SK-N-SH treated with all-trans-retinoic acid at 6 μM for 48 hours (cell line): ENCODE results near the gene CATSPER3.

Experiments used
- ATAC-seq: fragments of 200-7000 bp; cut with Tn5 transposase; 3 replicates; pipeline ENCODE4 v1.9.1; 2020; ENCODE audit warnings: mild to moderate bottlenecking, moderate library complexity
- ARNTL ChIP-seq: fragments of 450-650 bp; formaldehyde crosslinking; IDR thresholded peaks from 2 replicates; pipeline ENCODE4 v1.5.0; 2020; ENCODE audit warnings: low read depth, mild to moderate bottlenecking, moderate library complexity, borderline replicate concordance
- BACH2 ChIP-seq: fragments of 250-450 bp; sonication (Bioruptor Pico); IDR thresholded peaks from 2 replicates; pipeline ENCODE4 v1.9.0; 2021; ENCODE audit warnings: mild to moderate bottlenecking, borderline replicate concordance
- CSDC2 ChIP-seq: fragments of 250-450 bp; sonication (Bioruptor Pico); IDR thresholded peaks from 2 replicates; pipeline ENCODE4 v1.5.0; 2020; ENCODE audit warnings: mild to moderate bottlenecking, moderate library complexity
- ESRRG ChIP-seq: fragments of 250-450 bp; sonication (Bioruptor Pico); IDR thresholded peaks from 2 replicates; pipeline ENCODE4 v1.6.1; 2021; ENCODE audit warnings: mild to moderate bottlenecking
- GLIS3 ChIP-seq: fragments of 250-450 bp; sonication (Bioruptor Pico); IDR thresholded peaks from 2 replicates; pipeline ENCODE4 v1.5.0; 2020; ENCODE audit warnings: mild to moderate bottlenecking, moderate library complexity
- ISL1 ChIP-seq: fragments of 250-450 bp; sonication (Bioruptor Pico); IDR thresholded peaks from 2 replicates; pipeline ENCODE4 v2.1.2; 2022; ENCODE audit warnings: mild to moderate bottlenecking, moderate library complexity
- OSR1 ChIP-seq: fragments of 250-450 bp; sonication (Bioruptor Pico); IDR thresholded peaks from 2 replicates; pipeline ENCODE4 v1.8.0; 2022; ENCODE audit warnings: moderate library complexity, mild to moderate bottlenecking, inconsistent platforms
- PATZ1 ChIP-seq: fragments of 250-450 bp; sonication (Bioruptor Pico); IDR thresholded peaks from 2 replicates; pipeline ENCODE4 v1.8.0; 2020; ENCODE audit warnings: mild to moderate bottlenecking, moderate library complexity, borderline replicate concordance
- POU6F1 ChIP-seq: fragments of 250-450 bp; sonication (Bioruptor Pico); IDR thresholded peaks from 2 replicates; pipeline ENCODE4 v1.8.0; 2021; ENCODE audit warnings: low read depth, mild to moderate bottlenecking, moderate library complexity, borderline replicate concordance
- PPARA ChIP-seq: fragments of 250-450 bp; sonication (Bioruptor Pico); IDR thresholded peaks from 2 replicates; pipeline ENCODE4 v1.5.0; 2020; ENCODE audit warnings: mild to moderate bottlenecking, borderline replicate concordance
- RARB ChIP-seq: fragments of 250-450 bp; sonication (Bioruptor Pico); IDR thresholded peaks from 2 replicates; pipeline ENCODE4 v1.8.0; 2021; ENCODE audit warnings: mild to moderate bottlenecking, moderate library complexity
- SNAI2 ChIP-seq: fragments of 250-450 bp; sonication (Bioruptor Pico); IDR thresholded peaks from 2 replicates; pipeline ENCODE4 v1.5.0; 2020; ENCODE audit warnings: mild to moderate bottlenecking, moderate library complexity
- TCF4 ChIP-seq: fragments of 250-450 bp; sonication (Bioruptor Pico); IDR thresholded peaks from 2 replicates; pipeline ENCODE4 v1.8.0; 2021; ENCODE audit warnings: mild to moderate bottlenecking, moderate library complexity, borderline replicate concordance
- TOX ChIP-seq: fragments of 250-450 bp; sonication (Bioruptor Pico); IDR thresholded peaks from 2 replicates; pipeline ENCODE4 v1.8.0; 2021; ENCODE audit warnings: mild to moderate bottlenecking, moderate library complexity, borderline replicate concordance
- ZC3H10 ChIP-seq: fragments of 250-450 bp; sonication (Bioruptor Pico); IDR thresholded peaks from 2 replicates; pipeline ENCODE4 v1.5.1; 2021; ENCODE audit warnings: mild to moderate bottlenecking, moderate library complexity
- ZFP3 ChIP-seq: fragments of 250-450 bp; sonication (Bioruptor Pico); IDR thresholded peaks from 2 replicates; pipeline ENCODE4 v1.5.0; 2020; ENCODE audit warnings: mild to moderate bottlenecking, moderate library complexity
- ZFP30 ChIP-seq: fragments of 450-650 bp; formaldehyde crosslinking; IDR thresholded peaks from 2 replicates; pipeline ENCODE4 v1.5.0; 2022; ENCODE audit warnings: mild to moderate bottlenecking, moderate library complexity
- ZNF70 ChIP-seq: fragments of 450-650 bp; formaldehyde crosslinking; IDR thresholded peaks from 2 replicates; pipeline ENCODE4 v1.5.0; 2020; ENCODE audit warnings: mild to moderate bottlenecking, moderate library complexity
- TF ChIP-seq, protein P1 (sequence below): fragments of 250-450 bp; sonication (Bioruptor Pico); IDR thresholded peaks from 2 replicates; pipeline ENCODE4 v1.5.1; 2021; ENCODE audit warnings: mild to moderate bottlenecking, moderate library complexity
- TF ChIP-seq, protein P2 (sequence below): fragments of 250-450 bp; sonication (Bioruptor Pico); IDR thresholded peaks from 2 replicates; pipeline ENCODE4 v1.5.0; 2020; ENCODE audit warnings: mild to moderate bottlenecking, moderate library complexity
- TF ChIP-seq, protein P3 (sequence below): fragments of 250-450 bp; sonication (Bioruptor Pico); IDR thresholded peaks from 2 replicates; pipeline ENCODE4 v1.5.1; 2020; ENCODE audit warnings: low read depth, mild to moderate bottlenecking, moderate library complexity

The CATSPER3 gene

DNA sequence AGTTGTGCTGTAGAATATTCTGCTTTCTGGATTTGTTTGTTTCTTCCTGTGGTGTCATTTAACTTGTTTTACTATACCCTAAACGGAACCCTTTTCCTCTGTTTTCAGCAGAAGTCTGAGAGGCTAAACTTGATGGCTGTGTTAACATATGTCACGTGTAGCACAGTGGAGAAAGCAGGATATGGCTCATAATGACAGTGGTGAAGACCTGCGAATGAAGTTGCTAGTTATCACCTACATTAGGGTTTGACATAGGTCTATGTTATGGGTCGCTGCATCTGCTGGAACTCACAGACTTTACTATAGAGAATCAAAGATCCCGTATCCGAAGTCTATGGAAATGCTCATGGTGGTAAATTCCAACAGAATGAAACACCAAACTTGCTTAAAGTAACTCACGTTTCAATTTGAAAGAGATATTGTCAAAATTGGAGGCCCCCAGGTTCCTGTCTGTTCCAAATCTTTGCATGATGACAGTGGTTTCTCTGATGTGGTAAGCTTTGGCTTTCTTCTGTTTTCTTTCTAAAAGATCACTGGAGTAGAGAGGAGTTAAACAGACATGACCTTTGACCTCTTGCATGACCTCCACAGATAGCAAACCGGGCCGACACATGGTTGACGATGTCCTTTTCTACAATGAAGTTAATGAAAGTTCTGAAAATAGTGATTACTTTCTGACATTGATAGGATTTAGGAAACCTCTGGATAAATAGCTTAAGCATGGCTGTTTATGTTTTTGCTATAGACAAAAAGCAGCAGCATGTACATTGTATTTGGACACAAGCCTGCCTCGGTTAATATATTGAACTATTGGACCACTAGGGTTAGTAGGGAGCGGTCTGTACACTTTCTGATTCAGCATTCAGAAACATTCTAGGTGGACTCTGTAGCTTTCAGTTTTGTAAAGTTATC is 3.1 kb upstream of the CATSPER3 start:
- no peak for ATAC-seq
- TF ChIP-seq, protein P1, sequence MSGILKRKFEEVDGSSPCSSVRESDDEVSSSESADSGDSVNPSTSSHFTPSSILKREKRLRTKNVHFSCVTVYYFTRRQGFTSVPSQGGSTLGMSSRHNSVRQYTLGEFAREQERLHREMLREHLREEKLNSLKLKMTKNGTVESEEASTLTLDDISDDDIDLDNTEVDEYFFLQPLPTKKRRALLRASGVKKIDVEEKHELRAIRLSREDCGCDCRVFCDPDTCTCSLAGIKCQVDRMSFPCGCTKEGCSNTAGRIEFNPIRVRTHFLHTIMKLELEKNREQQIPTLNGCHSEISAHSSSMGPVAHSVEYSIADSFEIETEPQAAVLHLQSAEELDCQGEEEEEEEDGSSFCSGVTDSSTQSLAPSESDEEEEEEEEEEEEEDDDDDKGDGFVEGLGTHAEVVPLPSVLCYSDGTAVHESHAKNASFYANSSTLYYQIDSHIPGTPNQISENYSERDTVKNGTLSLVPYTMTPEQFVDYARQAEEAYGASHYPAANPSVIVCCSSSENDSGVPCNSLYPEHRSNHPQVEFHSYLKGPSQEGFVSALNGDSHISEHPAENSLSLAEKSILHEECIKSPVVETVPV (CRISPR knock-in tag), result no peak
- no peak for TF ChIP-seq TCF4 (CRISPR knock-in tag)
- no peak for TF ChIP-seq BACH2 (CRISPR knock-in tag)
- TF ChIP-seq ESRRG (CRISPR knock-in tag), result no peak
- no peak for TF ChIP-seq PPARA (CRISPR knock-in tag)
- no peak for TF ChIP-seq RARB (CRISPR knock-in tag)
- no peak for TF ChIP-seq ZFP30 (CRISPR knock-in tag)
- no peak for TF ChIP-seq POU6F1 (CRISPR knock-in tag)
- no peak for TF ChIP-seq ZC3H10 (CRISPR knock-in tag)
- TF ChIP-seq, protein P2, sequence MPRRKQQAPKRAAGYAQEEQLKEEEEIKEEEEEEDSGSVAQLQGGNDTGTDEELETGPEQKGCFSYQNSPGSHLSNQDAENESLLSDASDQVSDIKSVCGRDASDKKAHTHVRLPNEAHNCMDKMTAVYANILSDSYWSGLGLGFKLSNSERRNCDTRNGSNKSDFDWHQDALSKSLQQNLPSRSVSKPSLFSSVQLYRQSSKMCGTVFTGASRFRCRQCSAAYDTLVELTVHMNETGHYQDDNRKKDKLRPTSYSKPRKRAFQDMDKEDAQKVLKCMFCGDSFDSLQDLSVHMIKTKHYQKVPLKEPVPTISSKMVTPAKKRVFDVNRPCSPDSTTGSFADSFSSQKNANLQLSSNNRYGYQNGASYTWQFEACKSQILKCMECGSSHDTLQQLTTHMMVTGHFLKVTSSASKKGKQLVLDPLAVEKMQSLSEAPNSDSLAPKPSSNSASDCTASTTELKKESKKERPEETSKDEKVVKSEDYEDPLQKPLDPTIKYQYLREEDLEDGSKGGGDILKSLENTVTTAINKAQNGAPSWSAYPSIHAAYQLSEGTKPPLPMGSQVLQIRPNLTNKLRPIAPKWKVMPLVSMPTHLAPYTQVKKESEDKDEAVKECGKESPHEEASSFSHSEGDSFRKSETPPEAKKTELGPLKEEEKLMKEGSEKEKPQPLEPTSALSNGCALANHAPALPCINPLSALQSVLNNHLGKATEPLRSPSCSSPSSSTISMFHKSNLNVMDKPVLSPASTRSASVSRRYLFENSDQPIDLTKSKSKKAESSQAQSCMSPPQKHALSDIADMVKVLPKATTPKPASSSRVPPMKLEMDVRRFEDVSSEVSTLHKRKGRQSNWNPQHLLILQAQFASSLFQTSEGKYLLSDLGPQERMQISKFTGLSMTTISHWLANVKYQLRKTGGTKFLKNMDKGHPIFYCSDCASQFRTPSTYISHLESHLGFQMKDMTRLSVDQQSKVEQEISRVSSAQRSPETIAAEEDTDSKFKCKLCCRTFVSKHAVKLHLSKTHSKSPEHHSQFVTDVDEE (CRISPR knock-in tag), result no peak
- no peak for TF ChIP-seq CSDC2 (CRISPR knock-in tag)
- no peak for TF ChIP-seq OSR1 (CRISPR knock-in tag)
- TF ChIP-seq ISL1 (CRISPR knock-in tag), result no peak
- TF ChIP-seq ZFP3 (CRISPR knock-in tag), result no peak
- TF ChIP-seq, protein P3, sequence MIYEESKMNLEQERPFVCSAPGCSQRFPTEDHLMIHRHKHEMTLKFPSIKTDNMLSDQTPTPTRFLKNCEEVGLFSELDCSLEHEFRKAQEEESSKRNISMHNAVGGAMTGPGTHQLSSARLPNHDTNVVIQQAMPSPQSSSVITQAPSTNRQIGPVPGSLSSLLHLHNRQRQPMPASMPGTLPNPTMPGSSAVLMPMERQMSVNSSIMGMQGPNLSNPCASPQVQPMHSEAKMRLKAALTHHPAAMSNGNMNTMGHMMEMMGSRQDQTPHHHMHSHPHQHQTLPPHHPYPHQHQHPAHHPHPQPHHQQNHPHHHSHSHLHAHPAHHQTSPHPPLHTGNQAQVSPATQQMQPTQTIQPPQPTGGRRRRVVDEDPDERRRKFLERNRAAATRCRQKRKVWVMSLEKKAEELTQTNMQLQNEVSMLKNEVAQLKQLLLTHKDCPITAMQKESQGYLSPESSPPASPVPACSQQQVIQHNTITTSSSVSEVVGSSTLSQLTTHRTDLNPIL (CRISPR knock-in tag), result no peak
- TF ChIP-seq TOX (CRISPR knock-in tag), result no peak

DNA sequence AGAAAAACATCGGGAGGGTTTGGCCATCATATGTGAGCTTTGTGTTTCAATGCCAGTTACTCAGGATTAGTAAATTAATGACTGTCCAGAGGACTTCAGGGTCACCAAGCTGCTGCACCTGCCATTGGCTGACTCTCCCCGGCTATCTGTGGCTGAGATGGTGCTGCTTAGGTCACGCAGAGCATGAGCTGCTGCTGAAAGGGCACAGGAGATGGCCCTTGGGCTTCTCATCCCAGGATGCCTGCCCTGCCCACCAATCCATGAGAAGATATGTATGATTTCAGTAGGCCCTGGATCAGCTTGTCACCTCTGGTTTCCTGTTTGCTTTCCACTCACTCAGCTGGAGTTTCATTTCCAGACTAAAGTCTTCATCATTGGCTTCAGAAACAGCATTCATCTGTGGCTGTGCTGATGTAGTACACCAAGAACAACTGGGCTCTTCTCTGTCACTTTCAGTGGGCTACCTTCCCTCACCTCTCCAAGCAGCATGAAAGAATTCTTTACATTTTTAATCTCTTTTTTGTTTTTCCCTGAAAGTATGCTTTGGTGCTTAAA is 2.4 kb upstream of the CATSPER3 start:
- TF ChIP-seq ARNTL (CRISPR knock-in tag), result no peak
- no peak for TF ChIP-seq ZC3H10 (CRISPR knock-in tag)
- no peak for TF ChIP-seq ZFP30 (CRISPR knock-in tag)
- TF ChIP-seq, protein P1 (CRISPR knock-in tag), result no peak
- TF ChIP-seq, all 23 proteins: peak for 0
- no peak for ATAC-seq

- ATAC-seq, result no peak
- TF ChIP-seq, protein P3 (CRISPR knock-in tag), result no peak
- TF ChIP-seq SNAI2 (CRISPR knock-in tag) (no peak), GLIS3 (CRISPR knock-in tag) (no peak), PATZ1 (CRISPR knock-in tag) (no peak), ZNF70 (CRISPR knock-in tag) (no peak), ZFP3 (CRISPR knock-in tag) (no peak), RARB (CRISPR knock-in tag) (no peak), BACH2 (CRISPR knock-in tag) (no peak), ZFP30 (CRISPR knock-in tag) (no peak), POU6F1 (CRISPR knock-in tag) (no peak), PPARA (CRISPR knock-in tag) (no peak), TCF4 (CRISPR knock-in tag) (no peak), ZC3H10 (CRISPR knock-in tag) (no peak)
These were observed 348 bp downstream of the CATSPER3 start for GRCh38 chr5:134968055-134968454.
